Cerebellar cortex (tissue), 1 donor: ENCODE results near the gene RXFP3.

Experiments used
- DNase-seq: peaks from one replicate; pipeline ENCODE4 v3.0.0-alpha.2; 2015; ENCODE audit warnings: low spot score

Gene RXFP3

DNA sequence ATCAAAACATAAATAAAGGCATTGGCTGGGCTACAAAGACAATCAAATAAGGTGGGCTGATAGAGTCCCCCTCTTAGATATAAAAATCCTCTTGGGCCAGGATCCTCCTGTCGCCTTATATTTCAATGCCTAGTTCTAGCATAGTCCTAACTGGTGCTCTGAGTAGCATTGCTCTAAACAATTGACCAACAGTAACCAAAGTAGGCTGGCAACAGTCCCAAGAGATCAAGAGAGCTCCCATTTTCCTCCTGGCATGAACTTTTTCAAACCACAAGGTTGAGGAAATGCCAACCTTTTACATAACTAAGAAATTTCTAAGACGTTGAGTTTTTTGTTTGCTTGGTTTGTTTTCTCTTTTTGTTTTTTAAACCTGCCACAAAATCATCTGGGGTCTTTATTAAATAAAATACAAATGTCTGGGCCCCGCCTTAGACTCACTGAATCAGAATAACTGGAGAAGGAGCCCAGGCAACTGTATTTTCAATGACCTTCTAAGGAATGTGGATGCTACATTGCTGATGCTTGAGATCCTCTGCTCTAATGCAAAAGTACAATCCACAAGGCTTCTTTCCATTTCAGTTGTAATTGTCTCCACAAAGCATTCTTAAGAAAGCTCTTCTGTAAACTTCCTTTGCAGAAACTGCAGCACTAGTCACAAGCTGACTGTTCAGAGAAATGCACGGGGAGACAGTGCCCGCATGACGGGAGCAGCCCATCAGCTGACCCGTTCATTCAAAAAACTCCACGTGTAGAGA lies 45.4 kb downstream of the RXFP3 start:
- no peak for DNase-seq

DNA sequence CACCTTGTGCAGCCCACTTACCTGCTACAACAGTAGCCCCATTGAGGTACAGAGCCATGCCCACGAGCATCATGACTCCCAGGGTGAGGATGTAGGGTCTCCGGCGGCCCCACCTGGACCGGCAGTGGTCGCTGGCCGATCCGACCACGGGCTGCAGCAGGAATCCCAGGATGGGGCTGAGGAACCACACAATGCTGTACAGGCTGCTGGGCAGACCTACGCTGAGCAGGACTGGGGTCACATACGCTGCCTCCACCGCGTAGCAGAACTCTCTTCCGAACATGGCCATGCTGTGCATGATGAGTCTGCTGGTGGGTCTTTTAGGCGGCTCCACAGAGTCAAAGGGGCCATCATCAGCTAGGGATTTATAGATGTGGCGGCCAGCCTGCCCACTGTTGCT lies 48.0 kb downstream of the RXFP3 start:
- no peak for DNase-seq

DNA sequence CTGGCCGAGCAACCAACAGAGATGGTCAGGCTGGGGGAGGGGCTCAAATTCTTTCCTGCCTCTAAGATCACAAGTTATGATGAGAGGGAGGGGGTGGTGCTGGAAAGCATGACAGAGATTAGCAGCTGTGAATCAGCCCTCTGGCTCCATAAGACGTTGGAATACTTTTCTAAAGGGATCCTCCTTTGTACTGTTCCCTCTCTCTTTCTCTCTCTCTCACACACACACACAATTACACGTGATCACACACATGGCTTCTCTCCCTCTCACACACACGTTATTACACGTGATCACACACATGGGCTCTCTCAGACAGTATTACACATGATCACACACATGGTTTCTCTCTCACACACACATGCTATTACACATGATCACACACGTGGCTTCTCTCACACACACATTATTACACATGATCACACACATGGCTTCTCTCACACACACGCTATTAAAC lies 48.5 kb downstream of the RXFP3 start, which contains the start of gene SLC45A2:
SLC45A2 (minus strand) TSS at position 23 of the 454 bp plus-strand sequence. CDS start 110 bp downstream, outside the sequence.
- no peak for DNase-seq

DNA sequence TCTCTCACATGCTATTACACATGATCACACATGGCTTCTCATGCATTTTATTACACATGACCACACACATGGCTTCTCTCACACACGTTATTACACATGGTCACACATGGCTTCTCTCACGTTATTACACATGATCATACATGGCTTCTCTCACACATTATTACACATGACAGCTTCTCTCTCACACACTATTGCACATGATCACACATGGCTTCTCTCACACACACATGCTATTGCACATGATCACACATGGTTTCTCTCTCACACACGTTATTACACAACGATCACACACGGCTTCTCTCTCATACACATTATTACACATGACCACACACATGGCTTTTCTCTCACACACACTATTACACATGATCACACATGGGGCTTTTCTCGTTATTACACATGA lies 49.3 kb downstream of the RXFP3 start:
- no peak for DNase-seq
